Germinal center (tissue), 1 donor: Measurements from ENCODE around the gene STARD6.
"Not testable (repeated sequence)": the region's sequence is repeated elsewhere in the genome, so short reads cannot be mapped to it uniquely, and the experiment has no call there.

ENCODE experiments used
- DNase-seq: peaks from one replicate; pipeline ENCODE4 v3.0.0; 2012; ENCODE audit warnings: mixed read lengths, low spot score

STARD6 gene

GRCh38 chr18:54335638-54336173 is 22.0 kb downstream of the STARD6 start:
- DNase-seq: no peak

- DNase-seq: no peak
Observed at GRCh38 chr18:54330768-54331548, 26.7 kb downstream of the STARD6 start.

- no peak for DNase-seq
Observed at GRCh38 chr18:54329787-54330186, 27.9 kb downstream of the STARD6 start.

GRCh38 chr18:54327818-54328217 is 29.8 kb downstream of the STARD6 start:
- DNase-seq: no peak

- DNase-seq: no peak
Observed at GRCh38 chr18:54323970-54324369, 33.7 kb downstream of the STARD6 start.

- DNase-seq: no peak
Observed at GRCh38 chr18:54323561-54323960, 34.1 kb downstream of the STARD6 start.

GRCh38 chr18:54316071-54316820 is 41.4 kb downstream of the STARD6 start:
- DNase-seq: no peak

GRCh38 chr18:54309564-54309963 is 48.1 kb downstream of the STARD6 start:
- not testable (repeated sequence) for DNase-seq

GRCh38 chr18:54303408-54303807 is 54.2 kb downstream of the STARD6 start:
- no peak for DNase-seq

- not testable (repeated sequence) for DNase-seq
Observed at GRCh38 chr18:54298991-54299390, 58.7 kb downstream of the STARD6 start.

GRCh38 chr18:54296062-54296461 is 61.6 kb downstream of the STARD6 start:
- DNase-seq: no peak

GRCh38 chr18:54294274-54294673 is 63.4 kb downstream of the STARD6 start:
- no peak for DNase-seq

- DNase-seq: peak; percentile 14
Observed at GRCh38 chr18:54284981-54285785, 72.5 kb downstream of the STARD6 start.

GRCh38 chr18:54284535-54284934 is 73.1 kb downstream of the STARD6 start:
- no peak for DNase-seq

GRCh38 chr18:54280220-54280569 is 77.5 kb downstream of the STARD6 start:
- no peak for DNase-seq

GRCh38 chr18:54279477-54280219 is 78.0 kb downstream of the STARD6 start:
- no peak for DNase-seq

- DNase-seq: no peak
Observed at GRCh38 chr18:54278615-54279014, 79.0 kb downstream of the STARD6 start.

GRCh38 chr18:54277899-54278298 is 79.8 kb downstream of the STARD6 start:
- DNase-seq: peak; percentile 15
